C4-2B (cell line): ENCODE measurements around the gene RDH8.

Experiments used
- H3K27ac ChIP-seq: fragments of 450-650 bp; 2 replicates; pipeline ENCODE4 v1.5.1; 2017
- CTCF ChIP-seq: fragments of 450-650 bp; conservative IDR thresholded peaks from 2 replicates; pipeline ENCODE4 v1.5.1; 2017; ENCODE audit warnings: mild to moderate bottlenecking
- ZFX ChIP-seq: fragments of 450-650 bp; IDR thresholded peaks from 2 replicates; pipeline ENCODE4 v1.6.1; 2017

Gene RDH8

GRCh38 chr19:10037809-10038208, 24.5 kb downstream of the RDH8 start:
- TF ChIP-seq CTCF (no peak), ZFX (no peak)
- H3K27ac ChIP-seq: no peak overlapping the region

- H3K27ac ChIP-seq: no peak overlapping the region
- TF ChIP-seq ZFX: no peak
- TF ChIP-seq CTCF: no peak
These were observed 30.1 kb downstream of the RDH8 start for GRCh38 chr19:10043286-10043927.

- H3K27ac ChIP-seq: no peak overlapping the region
- no peak for TF ChIP-seq CTCF
- TF ChIP-seq ZFX: no peak
These were observed 31.1 kb downstream of the RDH8 start for GRCh38 chr19:10044390-10044789.

- no peak overlapping the region for H3K27ac ChIP-seq
- TF ChIP-seq CTCF (no peak), ZFX (no peak)
These were observed 32.1 kb downstream of the RDH8 start for GRCh38 chr19:10045371-10045770.

GRCh38 chr19:10049626-10050025, 36.3 kb downstream of the RDH8 start:
- no peak for TF ChIP-seq CTCF

GRCh38 chr19:10052602-10053360, 39.5 kb downstream of the RDH8 start:
- no peak for TF ChIP-seq ZFX
- TF ChIP-seq CTCF: no peak
- H3K27ac ChIP-seq: no peak overlapping the region

More at GRCh38 chr19:10049626-10050025, 36.3 kb downstream of the RDH8 start:
- H3K27ac ChIP-seq: no peak overlapping the region

- TF ChIP-seq CTCF (no peak), ZFX (no peak)
- no peak overlapping the region for H3K27ac ChIP-seq
These were observed 48.5 kb downstream of the RDH8 start for GRCh38 chr19:10061717-10062310.
